VCaP (cell line): ENCODE measurements around the gene SELENOF.

Source experiments
- H3K27ac ChIP-seq: fragments of 450-650 bp; 2 replicates; pipeline ENCODE4 v1.5.1; 2017
- TF ChIP-seq, protein P1 (sequence below): fragments of 450-650 bp; conservative IDR thresholded peaks from 2 replicates; pipeline ENCODE4 v1.5.1; 2017; ENCODE audit warnings: mild to moderate bottlenecking, moderate library complexity

The SELENOF gene

GRCh38 chr1:86938450-86938849, 24.5 kb upstream of the SELENOF start:
- H3K27ac ChIP-seq: no peak overlapping the region
- TF ChIP-seq, protein P1, sequence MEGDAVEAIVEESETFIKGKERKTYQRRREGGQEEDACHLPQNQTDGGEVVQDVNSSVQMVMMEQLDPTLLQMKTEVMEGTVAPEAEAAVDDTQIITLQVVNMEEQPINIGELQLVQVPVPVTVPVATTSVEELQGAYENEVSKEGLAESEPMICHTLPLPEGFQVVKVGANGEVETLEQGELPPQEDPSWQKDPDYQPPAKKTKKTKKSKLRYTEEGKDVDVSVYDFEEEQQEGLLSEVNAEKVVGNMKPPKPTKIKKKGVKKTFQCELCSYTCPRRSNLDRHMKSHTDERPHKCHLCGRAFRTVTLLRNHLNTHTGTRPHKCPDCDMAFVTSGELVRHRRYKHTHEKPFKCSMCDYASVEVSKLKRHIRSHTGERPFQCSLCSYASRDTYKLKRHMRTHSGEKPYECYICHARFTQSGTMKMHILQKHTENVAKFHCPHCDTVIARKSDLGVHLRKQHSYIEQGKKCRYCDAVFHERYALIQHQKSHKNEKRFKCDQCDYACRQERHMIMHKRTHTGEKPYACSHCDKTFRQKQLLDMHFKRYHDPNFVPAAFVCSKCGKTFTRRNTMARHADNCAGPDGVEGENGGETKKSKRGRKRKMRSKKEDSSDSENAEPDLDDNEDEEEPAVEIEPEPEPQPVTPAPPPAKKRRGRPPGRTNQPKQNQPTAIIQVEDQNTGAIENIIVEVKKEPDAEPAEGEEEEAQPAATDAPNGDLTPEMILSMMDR: no peak

DNA sequence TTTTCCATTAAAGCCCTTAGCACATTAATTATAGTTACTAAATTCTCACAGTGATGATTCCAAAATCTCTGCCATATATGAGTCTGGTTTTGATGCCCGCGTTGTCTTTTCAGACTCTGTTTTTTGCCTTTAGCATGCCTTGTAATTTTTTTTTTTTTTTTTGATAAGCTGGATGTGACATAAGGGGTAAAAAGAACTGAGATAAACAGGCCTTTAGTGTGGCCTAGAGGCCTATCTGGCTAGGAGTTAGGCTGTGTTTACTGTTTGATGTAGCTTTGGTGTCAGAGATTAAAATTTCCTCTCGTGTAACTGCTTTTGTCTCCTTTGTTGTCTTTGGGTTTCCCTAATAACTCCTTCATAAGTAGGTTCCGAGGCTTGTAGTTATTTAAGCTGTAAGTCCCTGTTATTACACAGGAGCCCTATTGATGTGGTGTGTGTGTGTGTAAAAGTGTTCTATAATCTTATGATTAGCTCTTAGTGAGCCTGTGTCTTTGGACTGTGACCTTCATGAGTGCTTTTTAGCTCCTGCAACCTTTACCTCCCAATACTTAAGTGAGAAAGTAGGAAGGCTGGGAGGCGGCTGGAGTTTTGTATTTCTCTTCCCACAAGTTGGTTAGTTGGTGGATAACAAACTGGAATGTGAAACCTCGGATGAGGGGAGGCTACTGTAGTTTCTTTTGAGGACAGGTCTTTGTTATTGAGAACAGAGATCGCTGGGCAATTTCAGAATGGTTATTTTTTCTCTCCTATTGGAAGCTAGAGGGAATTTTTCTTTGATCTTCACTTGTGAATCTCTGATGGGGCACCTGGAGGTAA, 19.8 kb upstream of the SELENOF start:
- TF ChIP-seq, protein P1: no peak
- no peak overlapping the region for H3K27ac ChIP-seq

- TF ChIP-seq, protein P1: no peak
- no peak overlapping the region for H3K27ac ChIP-seq
Measured at GRCh38 chr1:86933051-86933450, 19.1 kb upstream of the SELENOF start.

- TF ChIP-seq, protein P1: no peak
- H3K27ac ChIP-seq: no peak overlapping the region
Measured at GRCh38 chr1:86928819-86929218, 14.9 kb upstream of the SELENOF start.

- H3K27ac ChIP-seq: no peak overlapping the region
- TF ChIP-seq, protein P1: no peak
Measured at GRCh38 chr1:86926883-86927282, 13.0 kb upstream of the SELENOF start.

DNA sequence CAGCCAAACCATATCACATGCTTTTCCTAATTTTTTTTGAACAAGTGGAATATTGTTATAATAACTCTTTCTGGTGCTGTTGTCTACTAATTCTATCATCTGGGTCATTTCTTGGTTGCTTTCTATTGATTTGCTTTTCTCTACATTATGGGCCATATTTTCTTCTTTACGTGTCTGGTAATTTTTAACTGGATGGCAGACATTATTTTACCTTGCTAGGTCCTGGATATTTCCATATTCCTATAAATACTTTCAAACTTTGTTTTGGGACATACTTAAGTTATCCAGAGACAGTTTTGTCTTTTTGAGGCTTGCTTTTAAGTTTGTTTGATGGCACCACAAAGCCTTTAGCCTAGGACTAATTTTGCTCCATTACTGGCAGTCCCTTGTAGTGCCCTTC, 11.8 kb upstream of the SELENOF start:
- no peak overlapping the region for H3K27ac ChIP-seq
- TF ChIP-seq, protein P1: no peak

DNA sequence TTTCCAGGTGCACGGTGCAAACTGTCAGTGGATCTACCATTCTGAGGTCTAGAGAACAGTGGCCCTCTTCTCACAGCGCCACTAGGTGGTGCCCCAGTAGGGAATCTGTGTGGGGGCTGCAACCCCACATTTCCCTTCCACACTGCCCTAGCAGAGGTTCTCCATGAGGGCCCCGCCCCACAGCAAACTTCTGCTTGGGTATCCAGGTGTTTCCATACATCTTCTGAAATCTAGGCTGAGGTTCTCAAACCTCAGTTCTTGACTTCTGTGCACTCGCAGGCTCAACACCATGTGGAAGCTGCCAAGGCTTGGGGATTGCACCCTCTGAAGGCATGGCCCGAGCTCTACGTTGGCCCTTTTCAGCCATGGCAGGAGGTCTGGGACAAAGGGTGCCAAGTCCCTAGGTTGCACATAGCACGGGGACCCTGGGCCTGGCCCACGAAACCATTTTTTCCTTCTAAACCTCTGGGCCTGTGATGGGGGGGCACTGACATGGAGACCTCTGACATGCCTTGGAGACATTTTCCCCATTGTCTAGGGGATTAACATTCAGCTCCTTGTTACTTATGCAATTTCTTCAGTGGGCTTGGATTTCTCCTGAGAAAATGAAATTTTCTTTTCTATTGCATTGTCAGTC, 10.5 kb upstream of the SELENOF start:
- no peak overlapping the region for H3K27ac ChIP-seq
- TF ChIP-seq, protein P1: no peak
